H1 (cell line): ENCODE measurements around the gene FXYD7. TPM values are rescaled to one million over a fixed set of nuclear protein-coding genes. Genes with fewer than 3 reads are reported as not detected.

ENCODE experiments used
- CTCF ChIA-PET: fragments of 300-600 bp; sonication (Branson Sonifier 250); formaldehyde crosslinking; loops from one replicate; lab custom pipeline; 2021; ENCODE audit not compliant: partially characterized antibody; lab: Charles Lee
- POLR2A ChIA-PET: fragments of 300-600 bp; sonication (Branson Sonifier 250); formaldehyde crosslinking; loops from one replicate; lab custom pipeline; 2021; ENCODE audit warnings: inconsistent platforms; ENCODE audit not compliant: partially characterized antibody; lab: Charles Lee
- DNase-seq, 2 experiments: peaks; one replicate each; pipeline versions ENCODE4 v3.0.0 to v3.0.0-alpha.2; 2010 to 2022; ENCODE audit warnings: low spot score in 2 of 2, low read depth in 1 of 2, mixed read lengths in 1 of 2
- FAIRE-seq: peaks from 2 replicates; lab custom pipeline; 2011; peaks lifted over from hg19 to GRCh38; lab: Jason Lieb, UNC
- H2AFZ ChIP-seq: 2 replicates; pipeline ENCODE4 v1.8.1; 2012; ENCODE audit warnings: low read length, inconsistent platforms
- H2AK5ac ChIP-seq: 2 replicates; pipeline ENCODE4 v1.6.1; 2013; ENCODE audit warnings: low read depth, low read length
- H2BK120ac ChIP-seq: replicated peaks from 2 replicates; pipeline ENCODE3; 2013; ENCODE audit warnings: low read depth, low read length, inconsistent platforms
- H2BK12ac ChIP-seq: 2 replicates; pipeline ENCODE4 v1.6.1; 2013; ENCODE audit warnings: low read depth, low read length
- H2BK15ac ChIP-seq: 2 replicates; pipeline ENCODE4 v1.6.1; 2013; ENCODE audit warnings: low read length
- H2BK20ac ChIP-seq: 2 replicates; pipeline ENCODE4 v1.6.1; 2013; ENCODE audit warnings: low read length
- H2BK5ac ChIP-seq: 2 replicates; pipeline ENCODE4 v1.6.1; 2013; ENCODE audit warnings: low read depth, low read length
- H3K14ac ChIP-seq: 2 replicates; pipeline ENCODE4 v1.6.1; 2013; ENCODE audit warnings: inconsistent platforms; ENCODE audit not compliant: insufficient read length
- H3K18ac ChIP-seq: 2 replicates; pipeline ENCODE4 v1.6.1; 2013; ENCODE audit warnings: low read length; ENCODE audit errors: extremely low read depth
- H3K23ac ChIP-seq: 2 replicates; pipeline ENCODE4 v1.6.1; 2013; ENCODE audit warnings: inconsistent platforms; ENCODE audit not compliant: insufficient read length
- H3K23me2 ChIP-seq: 2 replicates; pipeline ENCODE4 v1.6.1; 2013; ENCODE audit warnings: low read depth, low read length
- H3K27ac ChIP-seq: 2 replicates; pipeline ENCODE4 v1.6.1; 2011; ENCODE audit warnings: low read depth, low read length, inconsistent platforms
- H3K27me3 ChIP-seq, 4 experiments: replicated peaks in 1 of 4; 1 replicate in 1 of 4; 2 replicates in 3 of 4; pipeline versions ENCODE4 v1.6.1 to v1.8.1; 2011 to 2013; ENCODE audit warnings: low read length in 3 of 4, mild to moderate bottlenecking in 3 of 4, inconsistent platforms in 2 of 4, mixed read lengths in 2 of 4, moderate library complexity in 1 of 4; ENCODE audit not compliant: control insufficient read depth in 3 of 4, insufficient read depth in 3 of 4; ENCODE audit errors: extremely low read depth in 1 of 4
- H3K36me3 ChIP-seq, 4 experiments: 2 replicates each; pipeline versions ENCODE4 v1.6.1 to v1.8.1; 2011 to 2013; ENCODE audit warnings: mild to moderate bottlenecking in 4 of 4, low read length in 3 of 4, moderate library complexity in 2 of 4, control low read depth in 1 of 4, inconsistent platforms in 1 of 4; ENCODE audit not compliant: insufficient read depth in 4 of 4, control insufficient read depth in 2 of 4
- H3K4ac ChIP-seq: replicated peaks from 2 replicates; pipeline ENCODE3; 2013; ENCODE audit warnings: low read length, low read depth, mixed read lengths, inconsistent platforms; ENCODE audit not compliant: insufficient read length
- H3K4me1 ChIP-seq, 4 experiments: replicated peaks in 1 of 4; 1 replicate in 1 of 4; 2 replicates in 3 of 4; pipeline versions ENCODE4 v1.6.1 to v1.8.1; 2011 to 2013; ENCODE audit warnings: low read length in 3 of 4, inconsistent platforms in 2 of 4, mixed read lengths in 1 of 4; ENCODE audit not compliant: insufficient read depth in 4 of 4, control insufficient read depth in 3 of 4
- H3K4me2 ChIP-seq, 2 experiments: 2 replicates each; pipeline versions ENCODE4 v1.6.1 to v1.8.1; 2011 to 2013; ENCODE audit warnings: low read depth in 2 of 2, low read length in 2 of 2, control low read depth in 1 of 2, inconsistent platforms in 1 of 2, mild to moderate bottlenecking in 1 of 2; ENCODE audit not compliant: insufficient read depth in 1 of 2
- H3K4me3 ChIP-seq, 4 experiments: fragments of 200-600, 300-600 bp in 1 of 4; sonication (generic), shearing (Covaris generic), sonication (Bioruptor Twin) in 1 of 4; 2 replicates each; pipeline versions ENCODE4 v1.5.1 to v1.8.1; 2011 to 2016; ENCODE audit warnings: low read length in 4 of 4, low read depth in 3 of 4, control low read depth in 2 of 4, inconsistent platforms in 2 of 4, mild to moderate bottlenecking in 2 of 4, mixed read lengths in 1 of 4, moderate library complexity in 1 of 4; ENCODE audit not compliant: insufficient read depth in 2 of 4; ENCODE audit errors: extremely low read depth in 1 of 4
- H3K56ac ChIP-seq: replicated peaks from 2 replicates; pipeline ENCODE3; 2013; ENCODE audit warnings: low read depth, mild to moderate bottlenecking, mixed read lengths, low read length, inconsistent platforms; ENCODE audit not compliant: insufficient read length
- H3K79me1 ChIP-seq: 2 replicates; pipeline ENCODE4 v1.6.1; 2013; ENCODE audit warnings: low read depth, low read length, control low read depth
- H3K79me2 ChIP-seq, 2 experiments: 2 replicates each; pipeline versions ENCODE4 v1.6.1 to v1.8.1; 2012 to 2013; ENCODE audit warnings: low read length in 2 of 2, mild to moderate bottlenecking in 2 of 2, inconsistent platforms in 1 of 2; ENCODE audit not compliant: insufficient read depth in 2 of 2, control insufficient read depth in 1 of 2
- H3K9ac ChIP-seq, 4 experiments: replicated peaks in 1 of 4; 1 replicate in 1 of 4; 2 replicates in 3 of 4; pipeline versions ENCODE4 v1.6.1 to v1.8.1; 2011 to 2013; ENCODE audit warnings: low read depth in 3 of 4, low read length in 3 of 4, control low read depth in 2 of 4, mild to moderate bottlenecking in 2 of 4, moderate library complexity in 2 of 4, inconsistent platforms in 1 of 4; ENCODE audit errors: extremely low read depth in 1 of 4
- H3K9me3 ChIP-seq, 2 experiments: 2 replicates each; pipeline versions ENCODE4 v1.6.1 to v1.8.1; 2012 to 2013; ENCODE audit warnings: mild to moderate bottlenecking in 2 of 2, moderate library complexity in 2 of 2, control low read depth in 1 of 2, inconsistent platforms in 1 of 2, low read depth in 1 of 2, low read length in 1 of 2, mixed read lengths in 1 of 2; ENCODE audit not compliant: insufficient read depth in 2 of 2
- H4K20me1 ChIP-seq, 2 experiments: replicated peaks in 1 of 2; 2 replicates each; pipeline versions ENCODE3 to v1.8.1; 2011 to 2013; ENCODE audit warnings: inconsistent platforms in 2 of 2, low read length in 2 of 2, mild to moderate bottlenecking in 1 of 2; ENCODE audit not compliant: insufficient read depth in 2 of 2, control insufficient read depth in 1 of 2
- H4K5ac ChIP-seq: 2 replicates; pipeline ENCODE4 v1.6.1; 2013; ENCODE audit warnings: low read length, low read depth, mixed read lengths, inconsistent platforms; ENCODE audit not compliant: insufficient read length
- H4K8ac ChIP-seq: 2 replicates; pipeline ENCODE4 v1.8.0; 2013; ENCODE audit warnings: mild to moderate bottlenecking, moderate library complexity, low read length, inconsistent platforms; ENCODE audit not compliant: insufficient read depth; ENCODE audit errors: extremely low read depth
- H4K91ac ChIP-seq: replicated peaks from 2 replicates; pipeline ENCODE3; 2013; ENCODE audit warnings: low read length, mixed read lengths, inconsistent platforms; ENCODE audit not compliant: insufficient read length
- BRCA1 ChIP-seq: IDR thresholded peaks from 2 replicates; pipeline ENCODE4 v1.6.1; 2012; ENCODE audit warnings: low read depth, low read length, improper control_type of control experiment
- CTCF ChIP-seq, 3 experiments: IDR thresholded peaks; 1 replicate in 2 of 3; 2 replicates in 1 of 3; pipeline versions ENCODE4 v1.5.1 to v1.6.1; 2011; ENCODE audit warnings: low read length in 3 of 3, mild to moderate bottlenecking in 3 of 3, inconsistent platforms in 2 of 3, low read depth in 1 of 3, moderate library complexity in 1 of 3; ENCODE audit not compliant: insufficient read depth in 1 of 3; ENCODE audit errors: control extremely low read depth in 1 of 3
- E2F6 ChIP-seq: IDR thresholded peaks from 2 replicates; pipeline ENCODE4 v1.6.1; 2012; ENCODE audit warnings: inconsistent platforms
- EGR1 ChIP-seq: IDR thresholded peaks from 2 replicates; pipeline ENCODE4 v1.6.1; 2011; ENCODE audit warnings: low read depth, low read length, borderline replicate concordance
- GABPA ChIP-seq: IDR thresholded peaks from 2 replicates; pipeline ENCODE4 v1.6.1; 2011; ENCODE audit warnings: mild to moderate bottlenecking, low read length, moderate library complexity, borderline replicate concordance; ENCODE audit not compliant: insufficient read depth
- JUND ChIP-seq: IDR thresholded peaks from 2 replicates; pipeline ENCODE4 v1.6.1; 2011; ENCODE audit warnings: mild to moderate bottlenecking, improper control_type of control experiment, low read length
- KDM4A ChIP-seq: IDR thresholded peaks from one replicate; pipeline ENCODE4 v1.7.1; 2012; ENCODE audit warnings: low read depth, mild to moderate bottlenecking, moderate library complexity, low read length, inconsistent platforms; ENCODE audit not compliant: severe bottlenecking
- NRF1 ChIP-seq: IDR thresholded peaks from 2 replicates; pipeline ENCODE4 v1.6.1; 2011; ENCODE audit warnings: mild to moderate bottlenecking, low read depth, low read length, improper control_type of control experiment
- SAP30 ChIP-seq: fragments of 300-600 bp; sonication (generic); IDR thresholded peaks from 2 replicates; pipeline ENCODE4 v1.7.1; 2012; ENCODE audit warnings: low read length, moderate library complexity, mild to moderate bottlenecking, inconsistent platforms; ENCODE audit not compliant: insufficient read depth, insufficient replicate concordance
- SP2 ChIP-seq: IDR thresholded peaks from 2 replicates; pipeline ENCODE4 v1.6.1; 2012; ENCODE audit warnings: mild to moderate bottlenecking, low read length, inconsistent platforms
- WGBS, 2 experiments: shearing (Covaris generic) in 1 of 2; methylation state at CpG; one replicate each; pipeline versions ENCODE4 v1.1.6 to v1.1.7; 2013 to 2015; ENCODE audit warnings: low lambda C conversion rate in 2 of 2, mixed read lengths in 2 of 2, inconsistent platforms in 1 of 2, low coverage in 1 of 2, missing lambda C conversion rate in 1 of 2; ENCODE audit not compliant: insufficient replicate concordance in 2 of 2, insufficient coverage in 1 of 2, insufficient read length in 1 of 2; ENCODE audit errors: extremely low coverage in 1 of 2, missing lambda C conversion rate in 1 of 2; 5-methylcytosine and 5-hydroxymethylcytosine counted together
- polyA plus RNA-seq, 7 experiments: library from polyadenylated mRNA; depleted of rRNA in 3 of 7; stranded (reverse) in 5 of 7; unstranded in 2 of 7; fragments of >200 nt in 5 of 7; fragments of 200-250 nt in 2 of 7; gene quantifications; 1 replicate in 5 of 7; 2 replicates in 1 of 7; 4 replicates in 1 of 7; pipeline versions ENCODE4 v1.2.1 to v1.2.3, GENCODE V29; 2011 to 2013; ENCODE audit warnings: missing spikeins in 2 of 7, mixed read lengths in 2 of 7
- total RNA-seq: library from RNA; stranded (reverse); fragmentation: NEBNext Ultra II Directional; extraction: Animal tissue kit (Norgen Biotek cat#: 25700); gene quantifications from 2 replicates; pipeline ENCODE4 v1.2.1, GENCODE V29; 2021

The FXYD7 gene
- total and polyA plus RNA-seq, 2 of the 8 experiments (the other 6 are each of a cell fraction or from before 2014, with no cell fraction given): 12.1 to 14.3 TPM

- no peaks in the 10 kb centered on the region for H3K9me3 ChIP-seq
- H2BK5ac ChIP-seq: no peak overlapping the region
- no peak overlapping the region for H2BK120ac ChIP-seq
- H3K4me1 ChIP-seq: peaks cover 5 to 26% (median 22%) of the 10 kb centered on the region in 4 experiments
- FAIRE-seq (no peak), DNase-seq (no peak)
- H3K79me1 ChIP-seq: no peaks in the 10 kb centered on the region; the same call in 1 of the 2 replicates
- H3K4ac ChIP-seq: no peak overlapping the region
- no peak overlapping the region for H4K5ac ChIP-seq
- H3K56ac ChIP-seq: no peak overlapping the region
- no peak overlapping the region for H3K27ac ChIP-seq
- CTCF ChIA-PET: interaction anchor here (0.8 to 3.7 kb wide), 11 partner anchors 9 to 77 kb away, joined by 3 to 60 read pairs (median 3); partner anchors contain the start of genes FXYD3, FXYD5 and LGI4
- no peak overlapping the region; the same call in none of the 2 replicates for H2BK15ac ChIP-seq
- H4K20me1 ChIP-seq: peaks cover 0 to 3% of the 10 kb centered on the region in 2 experiments
- peaks cover 20% of the 10 kb centered on the region; the same call in 1 of the 2 replicates for H3K23me2 ChIP-seq
- peak overlapping the region; percentile 72; the same call in 1 of the 2 replicates for H2BK20ac ChIP-seq
- POLR2A ChIA-PET: interaction anchor here (0.5 to 4.8 kb wide), 6 partner anchors 10 to 65 kb away, joined by 3 to 67 read pairs (median 4); partner anchors contain the start of gene FXYD5
- H3K27me3 ChIP-seq: peaks cover 0 to 15% (median 8%) of the 10 kb centered on the region in 4 experiments; a peak in 5 of 7 replicates
- no peak overlapping the region for H3K9ac ChIP-seq
- no peak overlapping the region for H3K23ac ChIP-seq
- H3K36me3 ChIP-seq: no peaks in the 10 kb centered on the region
- H3K18ac ChIP-seq: peak overlapping the region; percentile 48
- H3K4me2 ChIP-seq: peak overlapping the region; percentile 78 to 82
- H4K91ac ChIP-seq: no peak overlapping the region
- H2AFZ ChIP-seq: no peak overlapping the region
- peak overlapping the region in 1 of 4 experiments; percentile 65; a peak in 2 of 8 replicates for H3K4me3 ChIP-seq
- H3K79me2 ChIP-seq: no peaks in the 10 kb centered on the region
- 17% methylated on average over 2 of the region's 6 CpGs; no CpG with 5 or more reads in 1 of the 2 experiments for WGBS, 2 experiments
- H2BK12ac ChIP-seq: 0 out of 2 replicates have a peak overlapping the region, but pooled peaks have one; percentile 39
- no peak overlapping the region for H3K14ac ChIP-seq
- H4K8ac ChIP-seq: no peak overlapping the region
- no peak overlapping the region for H2AK5ac ChIP-seq
- TF ChIP-seq NRF1 (no peak), SP2 (no peak), KDM4A (no peak), JUND (no peak), E2F6 (no peak), BRCA1 (no peak), SAP30 (no peak), EGR1 (no peak), GABPA (no peak), CTCF (IDR thresholded peaks at IDR 0.05; ENCODE audit: control extremely low read depth in 1 of 3, insufficient read depth in 1 of 3, low read depth in 1 of 3, low read length in 3 of 3) (no peak)
These were observed 1.2 kb downstream of the FXYD7 start for GRCh38 chr19:35144259-35144599.
